SK-N-DZ (cell line): ENCODE data around the gene RIPOR2. TPM values are rescaled to one million over a fixed set of nuclear protein-coding genes. Genes with fewer than 3 reads are reported as not detected.

Experiments used
- DNase-seq: peaks from one replicate; pipeline ENCODE4 v3.0.0-alpha.2; 2015; ENCODE audit warnings: low spot score
- polyA plus RNA-seq, 2 experiments: library from polyadenylated mRNA; depleted of rRNA; stranded (reverse); fragments of >200 nt; gene quantifications; 2 replicates each; pipeline ENCODE4 v1.2.3, GENCODE V29; 2014

The RIPOR2 gene, protein sequence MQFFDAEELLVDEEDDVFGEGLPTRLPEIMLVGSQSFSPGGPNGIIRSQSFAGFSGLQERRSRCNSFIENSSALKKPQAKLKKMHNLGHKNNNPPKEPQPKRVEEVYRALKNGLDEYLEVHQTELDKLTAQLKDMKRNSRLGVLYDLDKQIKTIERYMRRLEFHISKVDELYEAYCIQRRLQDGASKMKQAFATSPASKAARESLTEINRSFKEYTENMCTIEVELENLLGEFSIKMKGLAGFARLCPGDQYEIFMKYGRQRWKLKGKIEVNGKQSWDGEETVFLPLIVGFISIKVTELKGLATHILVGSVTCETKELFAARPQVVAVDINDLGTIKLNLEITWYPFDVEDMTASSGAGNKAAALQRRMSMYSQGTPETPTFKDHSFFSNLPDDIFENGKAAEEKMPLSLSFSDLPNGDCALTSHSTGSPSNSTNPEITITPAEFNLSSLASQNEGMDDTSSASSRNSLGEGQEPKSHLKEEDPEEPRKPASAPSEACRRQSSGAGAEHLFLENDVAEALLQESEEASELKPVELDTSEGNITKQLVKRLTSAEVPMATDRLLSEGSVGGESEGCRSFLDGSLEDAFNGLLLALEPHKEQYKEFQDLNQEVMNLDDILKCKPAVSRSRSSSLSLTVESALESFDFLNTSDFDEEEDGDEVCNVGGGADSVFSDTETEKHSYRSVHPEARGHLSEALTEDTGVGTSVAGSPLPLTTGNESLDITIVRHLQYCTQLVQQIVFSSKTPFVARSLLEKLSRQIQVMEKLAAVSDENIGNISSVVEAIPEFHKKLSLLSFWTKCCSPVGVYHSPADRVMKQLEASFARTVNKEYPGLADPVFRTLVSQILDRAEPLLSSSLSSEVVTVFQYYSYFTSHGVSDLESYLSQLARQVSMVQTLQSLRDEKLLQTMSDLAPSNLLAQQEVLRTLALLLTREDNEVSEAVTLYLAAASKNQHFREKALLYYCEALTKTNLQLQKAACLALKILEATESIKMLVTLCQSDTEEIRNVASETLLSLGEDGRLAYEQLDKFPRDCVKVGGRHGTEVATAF
- polyA plus RNA-seq (2014; cell fraction: cytosol; rRNA removed), result not detected in 2 replicates
- not detected in 2 replicates for polyA plus RNA-seq (2014; cell fraction: nucleus; rRNA removed)

DNA sequence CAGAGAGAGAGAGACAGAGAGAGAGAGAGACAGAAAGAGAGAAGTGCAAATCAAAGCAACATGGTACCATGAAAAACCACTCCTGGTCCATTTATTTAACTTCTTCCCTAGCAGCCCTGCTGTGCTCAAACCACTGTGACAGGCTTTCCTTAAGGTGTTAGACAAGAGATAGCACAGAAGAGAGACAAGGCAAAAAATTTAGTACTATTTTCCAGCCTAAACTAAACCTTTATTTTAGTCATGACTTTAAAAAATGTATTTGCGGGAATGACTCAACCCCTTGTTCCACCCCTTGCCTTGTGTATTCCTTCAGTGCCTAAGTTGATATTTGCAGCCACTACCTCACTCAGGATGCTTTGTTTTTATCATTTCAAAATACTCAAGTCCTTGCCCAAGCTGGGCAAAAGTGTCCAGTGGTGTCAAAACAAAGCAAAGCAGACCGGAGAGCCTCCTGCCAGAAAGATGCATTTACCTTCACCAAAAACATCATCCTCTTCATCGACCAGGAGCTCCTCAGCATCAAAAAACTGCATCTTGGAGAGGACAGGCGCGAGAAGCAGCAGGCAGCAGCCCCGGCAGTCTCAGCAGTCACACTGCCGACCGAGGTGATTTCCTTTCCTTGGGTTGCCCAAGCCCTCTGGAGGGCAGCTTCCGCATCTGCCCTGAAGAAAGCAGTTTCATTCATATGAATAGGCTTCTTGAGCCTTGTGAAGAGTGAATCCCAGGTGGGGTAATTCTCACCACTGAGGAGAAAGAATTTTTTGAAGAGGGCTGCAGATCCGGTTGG lies at the start of gene RIPOR2:
Gene RIPOR2 (minus strand): TSS at position 595 of the 787 bp plus-strand sequence. CDS start 62 bp downstream, at position 533.
- no peak for DNase-seq

DNA sequence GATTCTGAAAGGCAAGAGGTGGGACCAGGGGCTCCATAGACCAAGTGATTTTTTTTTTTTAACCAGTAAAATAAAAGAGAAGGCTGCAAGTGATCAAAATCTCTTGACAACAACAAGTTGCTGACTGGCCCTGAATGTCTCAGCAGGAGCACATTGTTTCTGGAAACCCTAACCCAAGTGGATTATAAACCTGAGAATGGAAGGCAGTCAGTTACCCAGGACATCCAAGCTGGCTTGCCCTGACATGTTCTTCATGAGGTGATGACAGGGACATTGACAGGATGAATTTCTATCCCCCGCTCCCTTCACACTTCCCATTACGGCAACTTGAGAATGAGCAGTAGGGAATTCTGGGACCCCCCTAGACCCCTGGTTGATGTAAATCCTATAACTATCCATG lies 49.6 kb upstream of the RIPOR2 start:
- no peak for DNase-seq

DNA sequence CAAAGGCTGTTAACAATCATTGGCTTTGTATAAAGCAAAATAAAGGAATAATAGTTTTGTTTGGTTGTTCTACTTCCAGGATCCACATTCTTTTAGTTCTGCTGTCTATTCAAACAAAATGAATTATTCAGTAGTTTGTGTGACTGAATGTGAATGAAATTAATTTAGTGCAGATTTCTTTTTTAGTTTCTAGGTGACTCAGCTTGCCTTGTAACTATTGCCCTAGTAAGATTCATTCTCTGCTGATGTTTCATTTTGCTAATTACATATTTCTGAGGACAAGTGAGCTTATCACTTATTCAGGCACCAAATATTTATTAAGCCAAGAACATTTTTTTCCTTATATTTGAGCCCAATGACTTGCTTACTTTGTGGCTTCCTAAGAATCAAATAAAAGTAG lies 46.5 kb upstream of the RIPOR2 start:
- no peak for DNase-seq

DNA sequence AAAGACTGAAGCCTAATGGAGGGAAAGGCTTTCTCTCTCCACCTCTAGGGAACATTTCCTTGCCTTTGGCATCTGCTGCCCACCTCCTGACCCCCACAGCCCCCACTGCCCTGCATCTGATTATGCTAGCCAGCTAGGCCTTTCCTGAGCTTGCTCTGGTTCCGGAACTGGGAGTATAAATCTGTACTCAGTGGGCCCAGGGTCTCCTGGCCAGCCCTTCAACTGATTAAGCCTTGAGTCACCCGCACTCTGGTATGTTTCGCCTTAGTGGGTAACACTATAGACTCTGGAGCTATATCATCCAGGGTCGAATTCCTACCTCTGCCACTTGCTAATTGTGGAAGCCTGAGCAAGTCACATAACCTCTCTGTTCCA lies 45.6 kb upstream of the RIPOR2 start:
- DNase-seq, result no peak

DNA sequence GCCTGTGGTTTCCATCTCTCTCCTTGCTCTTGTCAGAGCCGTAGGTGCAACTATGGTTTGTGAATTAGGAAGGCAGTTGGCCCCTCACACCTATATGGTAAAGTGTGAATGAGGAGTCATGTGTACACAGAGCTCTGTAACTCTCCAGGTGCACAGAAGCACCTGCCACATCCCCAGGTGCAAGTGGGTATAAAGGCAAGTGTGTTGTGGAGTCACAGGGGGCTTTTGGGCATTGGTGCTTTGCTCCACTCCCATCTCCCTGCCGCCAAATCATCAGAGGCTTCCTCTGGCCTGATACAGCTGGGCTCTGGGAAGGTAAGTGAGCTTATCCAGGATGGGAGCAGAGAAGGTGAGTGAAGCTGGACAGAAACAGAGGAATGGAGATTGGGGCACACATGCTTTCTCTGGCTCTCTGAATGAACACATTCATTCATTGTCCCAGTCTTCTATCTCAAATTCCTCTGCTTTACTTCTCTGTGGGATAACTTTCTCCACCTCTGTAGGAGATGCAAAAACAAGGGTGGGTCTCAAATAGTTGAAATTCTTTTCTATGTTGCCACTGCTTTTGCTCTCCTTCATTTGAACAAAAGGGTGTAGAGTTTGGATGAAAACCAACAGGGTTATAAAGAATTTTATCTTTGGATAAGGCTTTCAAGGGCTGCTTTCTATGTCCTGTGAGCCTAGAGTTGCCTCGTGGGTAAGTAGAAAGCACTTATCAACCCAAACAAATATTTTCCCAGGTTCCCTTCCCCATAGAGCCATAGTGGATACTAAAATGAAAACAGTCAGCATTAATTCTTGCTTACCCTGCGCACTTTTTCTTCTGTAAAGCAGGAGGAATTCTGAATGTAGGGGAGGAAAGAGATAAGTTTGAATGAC lies 45.0 kb upstream of the RIPOR2 start:
- DNase-seq, result no peak

DNA sequence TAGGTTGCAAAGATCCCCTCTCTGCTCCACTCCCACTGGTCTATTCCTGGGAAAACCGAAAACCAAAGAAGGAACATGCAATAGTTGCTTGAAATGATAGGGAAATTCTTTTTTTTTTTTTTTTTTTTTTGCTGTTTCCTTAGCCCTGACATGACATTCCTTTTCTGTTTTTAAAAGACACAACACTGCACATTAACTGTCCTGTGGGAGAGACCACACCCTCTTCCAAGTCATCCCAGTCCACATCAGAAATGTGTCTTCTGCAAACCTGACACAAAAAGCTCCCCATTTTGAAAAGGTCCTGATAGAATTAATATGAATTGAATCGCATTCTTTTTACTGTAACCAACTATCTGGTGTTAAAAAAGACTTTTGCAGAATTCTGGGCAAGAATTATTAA lies 43.4 kb upstream of the RIPOR2 start:
- DNase-seq, result no peak

DNA sequence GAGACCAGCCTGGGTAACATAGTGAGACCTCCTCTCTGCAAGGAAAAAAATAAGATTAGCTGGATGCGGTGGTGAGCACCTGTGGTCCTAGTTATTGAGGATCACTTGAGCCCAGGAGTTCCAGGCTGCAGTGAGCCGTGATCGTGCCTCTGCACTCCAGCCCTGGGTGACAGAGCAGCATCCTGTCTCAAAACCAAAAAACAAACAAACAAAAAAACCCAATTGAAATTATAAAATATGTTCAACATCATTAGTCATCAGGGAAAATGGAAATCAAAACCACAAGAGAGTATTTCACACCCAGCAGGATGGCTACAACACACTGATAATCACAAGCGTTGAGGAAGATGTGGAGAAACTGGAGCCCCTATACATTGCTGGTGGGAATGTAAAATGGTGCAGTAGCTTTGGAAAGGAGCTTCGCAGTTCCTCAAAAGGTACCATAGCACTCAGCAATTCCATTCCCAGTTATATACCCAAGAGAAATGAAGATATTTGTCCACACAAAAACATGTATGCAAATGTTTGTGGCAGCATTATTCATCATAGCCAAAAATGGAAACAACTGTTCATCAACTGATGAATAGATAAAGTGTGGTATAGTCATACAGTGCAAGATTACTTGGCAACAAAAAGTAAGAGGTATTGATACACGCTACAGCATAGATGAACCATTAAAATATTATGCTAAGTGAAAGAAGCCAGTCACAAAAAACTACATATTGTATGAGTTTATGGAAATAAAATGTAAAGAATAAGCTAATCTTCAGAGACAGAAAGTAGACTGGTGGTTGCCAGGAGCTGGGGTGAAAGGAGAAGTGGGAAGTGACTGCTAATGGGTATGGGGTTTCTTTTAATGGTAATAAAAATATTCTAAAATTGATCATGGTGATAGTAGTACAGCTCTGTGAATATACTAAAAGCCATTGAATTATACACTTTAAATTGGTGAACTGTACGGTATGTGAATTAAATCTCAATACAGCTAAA lies 38.7 kb upstream of the RIPOR2 start:
- no peak for DNase-seq

DNA sequence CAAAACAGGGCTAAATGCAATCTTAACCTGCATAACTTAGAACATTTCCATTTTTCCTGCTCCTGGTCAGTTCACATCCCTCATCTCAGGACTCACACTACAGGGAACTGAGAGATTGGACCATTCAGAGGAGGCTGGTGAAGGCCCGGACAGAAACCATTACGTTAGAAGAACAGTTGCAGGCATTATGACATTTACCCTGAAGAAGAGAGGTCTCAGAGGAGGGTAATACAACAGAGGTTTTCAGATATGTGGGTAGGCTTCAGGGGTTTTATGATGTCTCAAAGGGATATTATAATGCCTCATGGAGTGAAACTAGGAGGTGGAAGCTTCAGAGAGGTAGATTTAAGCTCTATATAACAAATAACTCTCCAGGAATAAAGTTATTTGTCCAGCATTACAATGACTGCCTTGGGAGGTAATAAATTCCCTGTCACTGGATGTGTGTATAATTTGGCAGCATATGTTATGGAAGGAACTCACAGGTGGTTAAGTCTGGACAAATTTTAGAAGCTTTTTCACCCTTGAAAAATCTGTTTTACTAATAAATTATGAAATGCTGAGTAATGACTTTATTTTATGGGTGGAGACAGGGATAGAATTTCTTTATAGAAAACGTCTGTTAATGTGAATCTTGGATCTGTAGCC lies 36.7 kb upstream of the RIPOR2 start:
- DNase-seq, result no peak

DNA sequence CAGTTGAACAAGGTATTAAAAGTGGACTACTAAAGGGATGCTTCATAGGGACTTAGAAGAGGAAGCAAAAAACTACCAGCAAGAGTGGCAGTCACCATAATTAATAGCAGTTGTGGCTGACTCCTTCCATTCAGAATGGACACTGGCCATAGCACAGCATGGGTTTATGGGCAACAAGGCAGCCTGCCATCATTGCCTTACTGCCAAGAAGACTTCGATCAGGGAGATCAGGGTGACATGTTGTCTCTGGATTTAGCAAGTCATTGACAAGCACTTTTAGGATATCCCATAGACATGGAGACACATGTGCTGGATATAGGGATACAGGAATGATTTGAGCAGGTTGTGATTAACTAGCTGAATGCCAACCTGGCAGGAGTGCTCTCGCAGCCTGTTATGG lies 35.3 kb upstream of the RIPOR2 start:
- no peak for DNase-seq

DNA sequence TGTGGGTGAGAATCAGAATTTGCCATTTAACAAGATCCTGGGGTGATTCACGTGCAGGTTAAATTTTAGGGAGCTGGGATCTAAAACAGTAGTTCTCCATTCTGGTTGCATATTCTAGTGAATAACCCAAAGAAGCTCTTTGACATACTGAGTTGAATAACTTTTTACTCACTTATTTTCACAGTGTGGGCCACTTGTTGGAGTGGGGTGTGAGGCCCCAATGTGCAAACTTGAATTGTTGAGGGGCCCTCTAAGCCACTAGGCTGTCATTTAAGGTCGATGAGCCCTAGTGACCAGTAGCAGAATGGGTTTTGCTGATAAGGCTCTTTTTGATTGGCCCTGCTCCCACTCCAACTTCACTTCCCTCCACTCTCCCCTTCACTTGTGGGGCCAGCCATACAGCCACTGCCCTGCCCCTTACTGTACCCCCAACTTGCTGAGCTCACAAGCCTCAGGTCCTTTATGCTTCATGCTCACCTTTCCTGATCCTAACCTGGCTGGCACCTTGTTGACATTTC lies 33.6 kb upstream of the RIPOR2 start:
- no peak for DNase-seq

DNA sequence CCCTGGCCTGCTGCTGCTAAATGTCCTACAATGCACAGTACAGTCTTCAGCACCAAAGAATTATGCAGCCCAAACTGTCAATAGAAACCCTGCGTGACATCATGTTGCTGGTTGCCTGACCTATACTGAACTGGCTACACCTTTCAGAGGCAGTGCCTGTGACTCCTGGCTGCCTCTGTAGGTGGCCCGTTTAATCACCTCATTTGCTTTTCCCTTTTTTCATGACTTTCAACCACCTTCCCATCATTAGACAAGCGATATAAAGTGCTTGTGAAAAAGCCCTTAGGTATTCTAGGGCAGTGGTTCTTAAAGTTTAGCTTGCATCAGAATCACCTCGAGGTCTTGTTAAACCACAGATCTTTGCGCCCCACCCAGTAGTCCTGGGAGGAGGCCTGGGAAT lies 33.0 kb upstream of the RIPOR2 start:
- no peak for DNase-seq

DNA sequence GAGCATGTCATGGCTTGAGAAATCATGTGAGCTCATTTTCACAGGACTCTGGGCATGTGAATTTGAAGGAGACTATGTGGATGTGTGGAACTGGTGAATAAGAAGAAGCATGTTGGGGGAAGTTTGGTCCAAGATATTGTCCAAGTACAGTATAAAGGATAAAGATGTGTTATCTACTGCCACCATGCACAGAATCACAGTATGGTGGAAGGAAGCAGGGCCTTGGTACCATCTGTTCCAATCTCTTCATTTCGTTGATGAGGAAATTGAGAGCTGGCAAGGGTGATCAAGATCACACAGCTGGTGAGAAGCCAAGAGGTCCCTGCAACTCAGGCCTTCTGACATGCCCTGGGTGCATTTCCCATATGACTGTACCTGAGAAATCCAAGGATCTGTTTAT lies 31.5 kb upstream of the RIPOR2 start:
- DNase-seq, result no peak

DNA sequence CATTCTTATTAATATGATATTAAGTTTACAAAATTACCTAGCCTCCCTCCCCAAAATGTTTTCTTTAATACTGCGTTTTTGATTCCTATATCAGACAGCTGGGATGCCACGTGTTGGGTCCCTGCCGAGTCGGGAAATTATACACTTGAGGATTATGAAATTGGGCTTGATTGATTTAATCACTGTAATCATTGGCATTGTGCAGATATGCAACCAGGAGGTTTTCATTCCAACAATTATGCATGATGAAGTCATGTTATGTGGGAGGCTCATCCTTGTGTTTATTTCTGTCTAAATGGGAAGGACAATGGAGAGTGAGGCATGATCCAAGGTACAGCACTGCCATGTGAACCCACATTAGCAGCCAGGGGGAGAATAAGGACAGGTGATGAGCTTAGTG lies 30.6 kb upstream of the RIPOR2 start:
- DNase-seq, result no peak

DNA sequence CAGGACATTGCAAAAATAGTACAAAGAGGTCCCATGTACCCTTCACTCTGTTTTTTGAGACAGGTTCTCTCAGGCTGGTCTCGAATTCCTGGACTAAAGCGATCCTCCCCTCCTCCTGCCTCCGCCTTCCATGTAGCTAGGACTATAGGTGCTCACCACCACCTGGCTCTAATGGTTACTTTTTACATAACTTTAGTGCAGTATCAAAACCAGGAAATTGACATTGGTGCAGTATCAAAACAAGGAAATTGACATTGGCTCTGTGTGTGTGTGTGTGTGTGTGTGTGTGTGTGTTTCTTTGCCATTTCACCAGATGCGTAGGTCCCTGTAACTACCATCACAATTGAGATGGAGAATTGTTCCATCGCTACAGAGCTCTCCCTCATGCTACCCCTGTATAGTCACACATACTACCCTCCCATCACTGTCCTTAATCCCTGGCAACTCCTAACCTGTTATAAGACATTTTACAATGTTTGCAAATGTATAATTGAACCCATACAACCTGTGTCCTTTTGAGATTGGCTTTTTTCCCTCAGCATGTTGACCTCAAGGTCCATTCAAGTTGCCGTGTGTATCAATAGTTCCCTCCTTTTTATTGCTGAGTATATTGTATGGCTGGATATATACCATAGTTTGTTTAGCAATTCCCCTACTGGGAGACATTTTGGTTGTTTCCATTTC lies 28.3 kb upstream of the RIPOR2 start:
- DNase-seq, result no peak

DNA sequence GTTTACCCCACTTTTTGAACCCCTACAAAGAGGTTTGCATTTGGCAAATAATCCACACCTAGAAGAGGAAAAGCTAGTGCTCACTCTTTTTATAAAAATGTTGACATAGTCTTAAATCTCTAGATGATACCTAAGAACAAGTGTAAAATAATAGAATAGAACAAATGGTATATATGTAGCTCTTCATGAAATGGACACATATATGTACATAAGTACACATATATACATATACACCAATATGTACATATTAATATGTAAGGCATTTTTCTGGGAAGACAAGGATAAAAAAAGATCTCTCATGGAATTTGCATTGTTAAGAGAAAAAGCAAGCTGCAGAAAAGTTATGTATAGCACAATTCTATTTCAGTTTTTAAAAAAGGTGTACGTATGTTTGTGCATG lies 27.6 kb upstream of the RIPOR2 start:
- DNase-seq, result no peak

DNA sequence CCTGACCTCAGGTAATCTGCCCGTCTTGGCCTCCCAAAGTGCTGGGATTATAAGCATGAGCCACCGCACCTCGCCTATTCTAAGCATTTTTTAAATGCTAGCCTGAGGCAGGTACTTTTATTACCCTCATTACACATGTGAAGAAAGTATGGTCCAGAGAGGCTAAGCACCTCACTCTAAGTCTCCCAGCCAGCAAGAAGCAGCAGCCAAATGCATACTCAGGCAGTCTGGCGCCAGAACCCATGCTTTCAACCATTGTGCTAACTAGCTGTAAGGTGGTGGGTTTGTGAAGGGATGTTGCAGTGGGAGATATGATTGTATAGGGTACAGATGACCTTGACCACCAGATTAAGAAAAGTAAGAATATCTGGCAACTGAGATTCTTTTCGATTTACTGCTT lies 26.1 kb upstream of the RIPOR2 start:
- DNase-seq, result no peak

DNA sequence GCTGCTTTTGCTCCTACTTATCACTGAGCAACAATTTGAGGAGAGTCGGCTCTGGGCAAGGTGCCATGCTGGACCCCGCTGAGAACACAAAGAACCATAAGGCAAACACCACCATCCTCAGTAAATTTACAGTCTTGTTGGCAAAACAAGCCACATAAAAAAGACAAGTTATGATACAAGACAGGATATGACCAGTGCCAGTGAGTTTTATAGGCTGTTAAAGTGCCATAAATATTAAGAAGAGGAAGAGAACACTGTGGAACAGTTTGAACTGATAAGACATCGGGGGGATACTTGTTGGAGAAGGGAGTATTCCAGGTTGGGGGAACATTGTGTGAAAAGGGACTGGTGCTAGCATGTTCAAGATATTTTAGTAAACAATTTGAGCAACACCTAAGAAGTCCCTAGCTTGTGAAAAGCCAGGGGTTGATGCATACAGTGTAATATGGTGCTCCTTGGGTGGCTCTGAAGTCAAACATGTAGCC lies 25.3 kb upstream of the RIPOR2 start:
- no peak for DNase-seq

DNA sequence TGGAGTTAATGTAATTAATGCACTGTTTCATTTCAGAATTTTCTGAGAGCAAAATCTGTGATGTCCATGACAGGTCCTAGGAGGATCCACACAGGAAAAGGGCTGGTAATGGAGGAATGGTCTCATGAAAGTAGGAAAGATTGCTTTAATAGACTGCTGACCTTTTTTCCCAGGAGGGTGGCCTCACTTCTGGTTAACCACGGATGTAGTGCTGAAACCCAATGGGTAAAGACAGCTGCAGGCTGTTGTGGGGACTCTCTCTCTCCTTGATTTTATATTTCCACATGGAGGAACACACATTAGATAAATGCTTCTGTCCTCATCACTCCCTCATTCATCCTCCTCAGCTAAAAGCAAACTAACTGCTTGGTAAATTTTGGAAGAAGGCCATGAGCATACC lies 23.6 kb upstream of the RIPOR2 start:
- DNase-seq, result no peak
